ENCODE data around the gene ST3GAL3.

Gene ST3GAL3

DNA sequence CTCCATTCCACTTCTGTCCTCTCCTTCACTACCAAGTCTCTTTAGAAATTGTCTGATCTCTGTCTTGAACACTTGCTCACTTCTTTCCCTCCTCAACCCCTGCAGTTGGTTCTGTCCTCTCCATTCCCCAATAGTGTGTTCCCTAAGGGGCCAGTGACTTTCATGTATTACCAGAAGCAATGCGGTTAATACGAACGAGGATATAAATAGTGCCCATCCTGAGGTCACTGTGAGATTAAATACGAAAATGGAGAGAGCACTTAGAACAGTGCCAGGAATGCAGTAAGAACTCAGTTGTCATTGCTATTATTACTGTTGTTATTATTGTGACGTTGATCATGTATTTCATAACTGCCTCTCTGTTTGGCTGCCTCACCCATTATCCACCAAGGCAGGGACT, 173.3 kb downstream of the ST3GAL3 start:
- no peak for DNase-seq

DNA sequence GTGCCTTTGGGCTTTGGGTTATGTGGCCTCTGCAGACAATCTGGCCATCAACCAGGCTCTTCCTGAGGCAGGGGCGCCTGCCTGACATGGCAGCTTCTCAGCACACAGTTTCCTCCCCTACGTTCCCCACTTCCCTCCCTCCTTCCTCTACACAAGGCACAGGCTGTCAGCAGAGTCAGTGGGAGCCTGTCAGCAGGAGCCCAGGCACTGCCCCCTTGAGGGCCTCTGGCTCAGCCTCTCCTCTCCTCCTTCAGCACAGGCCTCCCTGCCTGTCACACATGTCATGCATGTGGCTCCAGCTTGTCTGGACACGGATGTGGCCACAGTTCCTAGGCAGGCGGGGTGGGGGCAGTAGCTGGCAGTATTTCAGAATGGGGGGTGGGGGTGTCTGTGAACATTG, 174.1 kb downstream of the ST3GAL3 start:
- DNase-seq, result no peak

- DNase-seq, result no peak
These were observed 175.4 kb downstream of the ST3GAL3 start for GRCh38 chr1:43882763-43883162.

DNA sequence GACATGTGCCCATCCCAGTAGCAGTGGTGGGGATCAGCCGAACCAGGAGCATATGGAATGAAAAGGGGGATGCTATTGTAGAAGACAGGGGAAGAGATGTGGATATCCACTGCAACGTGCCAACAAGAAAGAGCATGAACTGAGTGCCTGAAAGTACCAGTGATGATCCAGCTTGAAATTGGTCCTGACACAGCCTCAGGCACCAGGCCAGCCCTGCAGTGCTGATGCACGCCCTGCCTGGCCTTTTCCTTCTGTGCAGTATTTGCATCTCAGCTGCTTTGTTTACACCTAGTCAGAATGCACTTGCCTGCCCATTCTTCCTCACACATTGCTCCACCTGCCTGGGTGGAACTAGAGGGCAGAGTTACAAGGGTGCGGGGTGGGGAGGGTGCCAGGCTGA, 176.0 kb downstream of the ST3GAL3 start:
- DNase-seq, result no peak

DNA sequence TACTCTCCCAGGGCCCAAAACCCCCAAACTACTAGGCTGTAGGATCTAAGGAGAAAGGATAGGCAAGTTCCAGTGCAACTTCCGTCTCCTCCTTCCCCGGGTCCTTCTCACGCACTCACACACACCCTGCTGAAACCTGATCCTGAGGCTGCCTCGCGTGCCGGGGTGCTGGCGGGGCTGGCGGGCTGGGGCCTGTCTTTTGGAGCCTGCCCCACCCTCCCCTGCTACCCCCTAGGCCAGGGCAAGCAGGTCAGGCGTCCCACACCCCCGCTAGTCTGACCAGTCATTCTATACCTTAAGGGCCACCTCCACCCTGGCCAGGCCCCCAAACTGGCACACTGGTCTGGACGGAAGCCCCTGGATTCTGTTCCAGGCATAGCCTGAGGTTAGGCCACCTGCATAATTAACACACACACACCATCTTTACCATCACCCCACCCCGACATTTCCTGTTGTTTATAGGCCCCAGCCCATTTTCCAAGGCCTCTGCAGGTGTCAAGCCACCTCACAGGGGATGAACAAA, 178.0 kb downstream of the ST3GAL3 start:
- no peak for DNase-seq

DNA sequence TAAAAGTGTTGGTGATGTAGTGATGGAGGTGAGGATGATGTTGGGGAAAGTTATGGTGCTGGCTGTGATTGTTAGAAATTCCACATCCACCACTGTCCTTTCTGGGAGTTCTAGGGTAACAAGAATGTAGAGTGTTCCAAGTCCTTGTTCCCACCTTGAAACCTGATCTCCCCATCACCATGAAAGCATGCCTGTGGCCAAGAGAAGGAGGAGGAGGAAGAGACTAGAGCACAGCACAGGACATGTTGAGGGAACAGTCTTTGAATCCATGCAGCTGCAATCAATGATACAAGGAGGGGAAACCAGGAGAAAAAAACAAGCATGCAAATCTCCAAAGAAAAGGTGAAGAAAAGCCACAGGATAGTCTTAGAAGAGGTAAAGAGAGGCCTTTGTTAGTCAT, 180.4 kb downstream of the ST3GAL3 start:
- DNase-seq, result no peak

DNA sequence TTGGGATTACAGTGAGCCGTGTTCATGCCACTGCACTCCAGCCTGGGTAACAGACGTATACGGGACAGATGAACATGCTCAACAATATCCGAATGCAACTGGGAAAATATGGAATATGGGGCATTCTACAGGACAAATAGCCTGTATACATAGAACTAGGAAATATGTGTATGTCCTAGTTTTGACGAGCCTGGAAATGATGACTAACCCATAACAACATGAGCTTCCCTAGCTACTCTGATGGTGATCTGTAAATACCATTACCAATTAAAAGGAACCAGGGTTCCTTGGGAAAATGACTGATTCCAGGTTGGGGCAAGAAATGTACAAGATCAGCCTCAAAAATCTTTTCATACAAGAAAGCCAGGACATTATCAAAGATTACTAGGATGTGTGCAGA, 183.5 kb downstream of the ST3GAL3 start:
- no peak for DNase-seq

DNA sequence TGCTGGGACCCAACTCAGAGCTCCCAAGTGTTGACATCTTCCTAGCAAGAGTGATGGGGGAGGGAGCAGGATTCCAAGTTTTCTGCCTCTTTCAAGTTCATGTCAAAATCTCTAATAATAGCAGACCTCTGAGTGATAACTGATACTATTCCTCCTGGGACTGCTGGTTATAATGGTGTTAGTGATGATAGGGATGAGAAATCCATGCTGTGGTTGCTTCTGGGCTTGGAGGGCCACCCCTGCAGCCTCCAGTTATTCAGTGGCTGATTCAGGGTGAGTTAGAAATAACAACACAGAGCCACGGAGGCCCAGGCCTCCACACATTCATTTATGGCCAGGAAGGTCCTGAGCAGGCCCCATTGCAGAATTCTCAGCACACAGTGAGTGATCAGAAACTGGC, 185.7 kb downstream of the ST3GAL3 start:
- no peak for DNase-seq

- DNase-seq, result no peak
These were observed 191.6 kb downstream of the ST3GAL3 start for GRCh38 chr1:43898981-43899380.

- DNase-seq, result no peak
These were observed 193.1 kb downstream of the ST3GAL3 start for GRCh38 chr1:43900386-43900785.

GRCh38 chr1:43901196-43901961, 194.0 kb downstream of the ST3GAL3 start:
- no peak for DNase-seq

- DNase-seq, result no peak
These were observed 194.9 kb downstream of the ST3GAL3 start for GRCh38 chr1:43902058-43902831.

GRCh38 chr1:43904660-43905551, 197.6 kb downstream of the ST3GAL3 start:
- no peak for DNase-seq

- no peak for DNase-seq
These were observed 200.9 kb downstream of the ST3GAL3 start for GRCh38 chr1:43908226-43908625.

DNA sequence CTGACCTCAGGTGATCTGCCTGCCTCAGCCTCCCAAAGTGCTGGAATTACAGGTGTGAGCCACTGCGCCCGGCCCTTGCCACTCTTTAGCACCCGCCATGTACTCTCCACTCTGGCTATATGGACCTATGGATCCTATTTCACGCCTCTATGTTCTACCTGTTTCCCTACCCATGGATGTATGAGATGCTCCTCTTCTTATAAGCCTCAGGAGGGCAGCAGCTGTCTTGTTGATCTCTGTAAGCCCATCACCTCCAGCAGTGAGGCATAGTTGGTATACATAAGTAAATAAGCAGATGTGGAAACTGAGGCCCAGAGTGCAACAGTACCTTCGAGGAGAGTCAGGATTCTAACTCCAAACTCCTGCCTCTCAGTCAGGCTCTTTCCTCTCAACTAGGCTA, 201.5 kb downstream of the ST3GAL3 start:
- DNase-seq, result no peak

GRCh38 chr1:43910343-43910742, 203.0 kb downstream of the ST3GAL3 start:
- DNase-seq, result no peak

- DNase-seq, result no peak
These were observed 205.3 kb downstream of the ST3GAL3 start for GRCh38 chr1:43912607-43913006.

DNA sequence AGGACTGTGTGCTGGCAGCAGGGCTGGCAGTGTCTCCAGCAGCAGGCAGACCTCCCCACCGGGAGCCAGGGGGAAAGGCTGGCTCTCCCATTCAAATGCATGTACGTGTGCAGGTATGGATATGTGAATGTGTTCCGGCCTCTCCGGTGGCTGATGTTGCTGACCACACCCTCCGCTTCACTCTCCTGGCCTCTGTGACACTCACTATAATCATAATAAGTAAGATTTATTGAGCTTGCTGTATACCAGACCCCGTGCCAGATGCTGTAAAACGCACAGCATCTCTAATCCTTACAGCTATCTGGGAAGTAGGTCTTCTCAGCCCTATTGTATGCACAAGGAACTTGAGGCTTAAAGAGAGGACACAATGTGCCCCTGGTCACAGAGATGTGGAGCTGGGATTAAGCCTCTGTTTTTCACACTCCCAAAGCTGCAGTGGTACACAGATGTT, 205.7 kb downstream of the ST3GAL3 start:
- DNase-seq, result no peak

DNA sequence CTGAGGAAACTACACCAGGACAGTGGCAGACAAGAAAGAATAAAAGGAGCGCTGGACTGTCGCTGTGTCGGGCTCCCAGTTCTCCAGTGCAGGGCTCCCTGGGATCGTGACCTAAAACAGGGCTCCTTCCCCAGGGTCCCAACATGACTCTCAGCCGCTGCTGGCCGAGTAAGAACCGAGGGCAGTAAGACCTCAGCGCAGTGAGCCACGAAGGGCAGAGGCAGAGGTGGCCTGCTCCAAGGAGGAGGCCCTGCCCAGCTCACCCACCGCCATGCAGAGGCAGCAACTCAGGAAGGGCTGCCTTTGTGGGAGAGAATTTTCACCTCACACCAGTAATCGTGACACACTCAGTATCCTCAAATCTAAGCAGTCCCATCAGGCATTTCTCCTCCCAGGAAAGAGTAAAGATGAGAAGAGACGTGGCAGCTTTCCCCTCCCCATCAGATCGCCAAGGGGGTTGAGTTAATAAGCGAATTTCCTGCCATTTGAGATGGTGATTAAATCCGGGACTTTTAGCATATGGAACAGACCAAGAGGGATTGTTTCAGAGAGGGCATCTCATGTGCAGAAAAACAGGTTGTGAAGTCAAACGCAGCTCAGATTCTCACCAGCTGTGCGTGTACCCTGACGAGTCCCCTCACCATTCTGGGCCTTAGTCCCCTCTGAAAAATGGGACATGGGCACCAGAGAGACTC, 206.5 kb downstream of the ST3GAL3 start:
- no peak for DNase-seq

GRCh38 chr1:43914576-43915525, 207.5 kb downstream of the ST3GAL3 start:
- no peak for DNase-seq

GRCh38 chr1:43919906-43920305, 212.6 kb downstream of the ST3GAL3 start:
- no peak for DNase-seq

Data from T-helper 9 cell (primary cell).